ENCODE measurements around the gene PNLIPRP1. TPM values are rescaled to one million over a fixed set of nuclear protein-coding genes. Genes with fewer than 3 reads are reported as not detected.

Gene PNLIPRP1
- total RNA-seq, 1 donor from 2014 or later = not detected

DNA sequence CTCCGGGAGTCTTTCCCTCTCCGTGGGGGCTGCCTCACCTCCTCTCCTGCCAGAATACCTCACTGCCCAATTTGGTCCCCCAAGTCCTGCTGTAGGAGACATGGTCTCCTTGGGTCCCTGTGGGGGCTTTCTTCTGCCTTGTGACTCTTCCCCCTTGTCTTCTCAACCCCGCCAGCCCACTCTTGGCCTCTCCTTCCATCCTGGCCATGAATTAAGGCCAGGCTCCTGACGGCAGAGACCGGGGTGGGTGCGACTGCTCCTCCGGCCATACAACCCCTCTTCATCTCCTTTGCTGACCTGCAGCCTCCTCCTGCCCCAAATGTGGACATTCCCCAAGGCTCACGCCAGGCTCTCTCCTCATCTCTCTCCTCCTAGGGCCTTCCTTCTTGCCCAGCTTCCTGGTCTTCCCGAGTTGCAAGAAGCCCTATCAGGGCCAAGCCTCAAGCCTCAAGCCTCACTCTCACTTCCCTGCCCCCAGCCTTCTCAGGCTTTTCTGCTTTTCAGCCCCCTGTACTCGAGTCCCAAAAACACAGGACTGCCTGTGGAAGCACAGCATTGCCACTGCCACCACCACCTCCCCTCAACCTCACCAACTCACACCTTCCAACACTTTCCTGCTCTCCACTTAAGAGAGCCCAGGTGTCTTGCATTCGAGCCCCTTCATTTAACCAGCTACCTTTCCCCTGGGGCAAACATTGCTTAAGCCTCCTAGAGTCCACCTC, 31.3 kb downstream of the PNLIPRP1 start:
- no peak for ATAC-seq
- intact Hi-C loops (cut with DNase I) = no loop called here
- no peak for DNase-seq (ENCODE audit: missing footprints)

- DNase-seq (ENCODE audit: missing footprints) (no peak), ATAC-seq (no peak)
- intact Hi-C loops (cut with DNase I) = loop anchor here (2.0 kb wide), 1 partner anchor 163 kb away; no protein-coding TSS in a partner anchor
Measured at GRCh38 chr10:116625845-116626244, 35.1 kb downstream of the PNLIPRP1 start.

DNA sequence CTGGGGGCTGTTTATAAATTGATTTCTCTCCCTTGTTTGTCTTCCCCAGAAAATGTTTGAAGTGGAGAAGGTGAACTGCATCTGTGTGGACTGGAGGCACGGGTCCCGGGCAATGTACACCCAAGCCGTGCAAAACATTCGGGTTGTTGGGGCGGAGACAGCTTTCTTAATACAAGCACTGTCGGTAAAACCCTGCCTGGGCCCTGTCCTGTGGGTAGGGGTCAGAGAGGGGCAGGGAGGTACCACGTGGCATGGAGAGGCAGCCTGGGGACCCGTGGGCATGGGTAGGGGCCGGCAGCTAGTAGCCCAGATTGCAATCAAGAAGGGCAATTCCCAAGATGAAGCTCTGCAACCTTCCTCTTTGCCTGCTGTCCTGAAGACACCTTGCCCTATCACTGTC, 36.1 kb downstream of the PNLIPRP1 start:
- no peak for ATAC-seq
- intact Hi-C loops (cut with DNase I) = loop anchor here (2.0 kb wide), 1 partner anchor 162 kb away; no protein-coding TSS in a partner anchor
- DNase-seq (ENCODE audit: missing footprints) = no peak

- peak; percentile 68 for ATAC-seq
- no peak for DNase-seq (ENCODE audit: missing footprints)
- intact Hi-C loops (cut with DNase I) = loop anchor here (2.0 kb wide), 1 partner anchor 161 kb away; no protein-coding TSS in a partner anchor
Measured at GRCh38 chr10:116627386-116627933, 36.7 kb downstream of the PNLIPRP1 start.

DNA sequence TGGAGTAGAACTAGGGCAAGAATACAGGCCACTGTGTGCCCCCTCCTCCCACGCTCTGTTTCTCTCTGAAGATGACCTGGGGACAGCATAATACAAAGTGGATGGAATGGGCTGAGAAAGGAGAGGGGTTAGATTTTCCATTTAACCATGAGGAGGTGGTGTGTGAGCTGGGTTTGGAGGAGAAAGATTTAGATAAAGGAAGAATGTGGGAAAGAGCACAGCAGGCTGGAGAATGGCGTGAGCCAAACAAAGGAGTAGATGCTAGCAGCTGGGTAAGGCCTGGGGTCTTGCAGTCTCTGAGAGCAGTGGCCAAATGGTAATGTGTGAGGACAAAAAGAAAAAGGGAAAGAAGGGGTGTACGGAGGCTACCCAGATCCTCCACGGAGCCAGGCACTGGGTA, 38.6 kb downstream of the PNLIPRP1 start:
- ATAC-seq (no peak), DNase-seq (ENCODE audit: missing footprints) (no peak)
- intact Hi-C loops (cut with DNase I) = no loop called here

DNA sequence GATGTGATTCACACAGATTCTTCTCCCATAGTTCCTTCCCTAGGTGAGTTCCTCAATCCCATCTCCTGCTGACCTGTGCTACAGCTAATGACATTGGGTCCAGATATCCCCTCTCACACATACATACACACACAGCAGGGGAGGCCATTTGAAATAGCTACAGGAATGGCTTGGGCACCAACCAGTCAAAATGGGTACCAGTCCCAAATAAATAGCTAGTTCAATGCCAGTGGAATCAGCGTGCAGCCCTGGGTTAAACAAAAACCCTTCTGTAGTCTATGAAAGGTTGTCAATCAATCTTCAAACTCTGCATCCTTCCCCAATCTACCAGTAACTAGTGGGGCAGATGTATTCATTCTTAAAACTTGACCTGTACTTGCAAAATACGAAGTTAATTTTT, 39.3 kb downstream of the PNLIPRP1 start:
- intact Hi-C loops (cut with DNase I) = no loop called here
- ATAC-seq = no peak

GRCh38 chr10:116631871-116632295, 41.1 kb downstream of the PNLIPRP1 start:
- no peak for ATAC-seq
- DNase-seq (ENCODE audit: missing footprints) = no peak
- intact Hi-C loops (cut with DNase I) = no loop called here

More for the DNA sequence above, 39.3 kb downstream of the PNLIPRP1 start:
- no peak for DNase-seq (ENCODE audit: missing footprints)

GRCh38 chr10:116632596-116633215, 41.9 kb downstream of the PNLIPRP1 start:
- no peak for ATAC-seq
- no peak for DNase-seq (ENCODE audit: missing footprints)
- intact Hi-C loops (cut with DNase I) = no loop called here

- DNase-seq (ENCODE audit: missing footprints) (no peak), ATAC-seq (no peak)
- intact Hi-C loops (cut with DNase I) = no loop called here
Measured at GRCh38 chr10:116633216-116633600, 42.4 kb downstream of the PNLIPRP1 start.

DNA sequence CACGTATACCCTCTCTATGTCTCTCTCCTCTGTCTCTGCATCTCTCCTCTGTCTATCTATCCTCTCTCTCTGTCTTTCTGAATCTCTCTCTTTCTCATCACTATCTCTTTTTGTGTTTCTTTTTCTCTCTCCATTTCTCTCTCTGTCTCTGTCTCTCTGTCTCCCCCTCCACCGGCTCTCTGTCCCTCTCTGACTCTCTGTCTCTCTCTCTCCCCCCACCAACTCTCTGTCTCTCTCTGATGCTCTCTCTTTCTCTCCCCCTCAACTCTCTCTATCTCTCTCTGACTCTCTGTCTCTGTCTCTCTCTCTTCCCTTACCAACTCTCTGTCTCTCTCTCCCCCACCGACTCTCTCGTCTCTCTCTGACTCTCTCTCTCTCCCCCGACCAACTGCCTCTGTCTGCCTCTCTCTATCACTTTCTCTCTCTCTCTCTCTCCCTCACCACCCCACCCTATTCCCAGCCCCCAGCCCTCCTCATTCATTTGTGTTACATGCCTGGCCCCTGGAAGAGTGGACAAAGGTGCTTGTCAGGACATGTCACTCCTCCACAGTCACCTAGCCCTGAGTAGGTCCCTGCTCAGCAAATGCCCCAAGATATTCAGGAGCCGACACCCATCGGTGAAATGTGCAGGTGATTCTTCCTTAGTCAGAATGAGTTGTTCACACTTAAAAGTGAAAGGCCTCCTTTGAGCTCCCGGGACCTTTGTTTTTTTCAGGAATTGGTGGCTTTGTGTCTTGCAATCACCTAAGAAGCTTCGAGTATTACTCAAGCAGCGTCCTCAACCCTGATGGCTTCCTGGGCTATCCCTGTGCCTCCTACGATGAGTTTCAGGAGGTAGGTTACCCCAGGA, 43.6 kb downstream of the PNLIPRP1 start:
- ATAC-seq (no peak), DNase-seq (ENCODE audit: missing footprints) (no peak)
- intact Hi-C loops (cut with DNase I) = no loop called here

DNA sequence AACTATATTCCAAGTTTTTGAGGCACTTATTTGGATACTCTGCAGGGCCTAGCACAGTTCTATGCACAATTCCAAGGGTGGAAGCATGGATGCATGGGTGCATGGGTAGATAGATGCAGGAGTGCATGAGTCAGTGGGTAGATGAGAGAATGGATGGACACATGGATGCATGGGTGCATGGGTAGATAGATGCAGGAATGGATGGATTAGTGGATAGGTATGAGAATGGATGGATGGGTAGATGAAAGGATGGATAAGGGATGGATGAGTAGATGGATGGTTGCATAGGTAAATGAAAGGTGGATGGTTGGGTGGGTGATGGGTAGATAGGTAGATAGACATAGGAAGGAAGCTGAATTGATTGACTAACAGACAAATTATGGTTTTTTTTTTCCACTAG, 45.6 kb downstream of the PNLIPRP1 start:
- no peak for DNase-seq (ENCODE audit: missing footprints)
- intact Hi-C loops (cut with DNase I) = no loop called here
- no peak for ATAC-seq

GRCh38 chr10:116636976-116637375, 46.2 kb downstream of the PNLIPRP1 start:
- intact Hi-C loops (cut with DNase I) = no loop called here
- DNase-seq (ENCODE audit: missing footprints) = no peak
- ATAC-seq = no peak

- ATAC-seq = no peak
- DNase-seq (ENCODE audit: missing footprints) = no peak
- intact Hi-C loops (cut with DNase I) = no loop called here
Measured at GRCh38 chr10:116637830-116638229, 47.1 kb downstream of the PNLIPRP1 start.

DNA sequence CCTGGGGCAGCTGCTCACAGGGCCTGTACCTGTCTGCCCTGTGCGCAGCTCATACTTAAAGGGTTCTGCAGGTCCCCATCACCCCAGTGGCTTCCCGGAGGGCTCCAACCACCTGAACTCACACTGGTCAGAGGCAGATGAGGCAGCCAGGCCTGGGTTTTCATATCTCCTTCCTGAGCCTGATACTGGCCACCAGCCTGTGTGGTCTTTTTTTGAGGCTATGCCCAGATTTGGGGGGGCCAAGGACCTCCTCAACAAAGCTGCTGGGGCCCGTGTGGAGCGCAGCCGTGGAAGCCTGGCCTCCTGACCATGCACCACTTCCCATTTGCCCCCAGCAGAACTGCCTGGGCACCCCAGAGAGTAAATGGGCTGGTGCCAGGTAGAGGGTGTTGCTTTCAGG, 55.7 kb downstream of the PNLIPRP1 start:
- no peak for DNase-seq (ENCODE audit: missing footprints)
- intact Hi-C loops (cut with DNase I) = no loop called here
- ATAC-seq = no peak

- no peak for DNase-seq (ENCODE audit: missing footprints)
- ATAC-seq = no peak
Measured at GRCh38 chr10:116648903-116649302, 58.1 kb downstream of the PNLIPRP1 start.

DNA sequence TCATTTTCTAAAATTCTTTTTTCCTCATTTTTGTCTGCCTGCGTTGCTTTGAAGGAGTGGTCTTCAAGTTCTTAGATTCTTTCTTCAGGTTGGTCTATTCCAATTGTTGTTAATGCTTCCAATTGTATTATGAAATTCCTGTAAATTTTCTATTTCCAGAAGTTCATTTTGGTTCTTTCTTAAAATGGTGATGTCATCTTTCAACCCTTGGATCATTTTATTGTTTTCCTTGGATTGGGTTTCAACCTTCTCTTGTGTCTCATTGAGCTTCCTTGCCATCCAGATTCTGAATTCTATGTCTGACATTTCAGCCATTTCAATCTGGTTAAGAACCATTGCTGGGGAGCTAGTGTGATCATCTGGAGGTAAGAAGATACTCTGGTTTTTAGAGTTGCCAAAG, 63.1 kb downstream of the PNLIPRP1 start:
- DNase-seq (ENCODE audit: missing footprints) (no peak), ATAC-seq (no peak)
- intact Hi-C loops (cut with DNase I) = no loop called here

More at GRCh38 chr10:116648903-116649302, 58.1 kb downstream of the PNLIPRP1 start:
- intact Hi-C loops (cut with DNase I) = no loop called here

DNA sequence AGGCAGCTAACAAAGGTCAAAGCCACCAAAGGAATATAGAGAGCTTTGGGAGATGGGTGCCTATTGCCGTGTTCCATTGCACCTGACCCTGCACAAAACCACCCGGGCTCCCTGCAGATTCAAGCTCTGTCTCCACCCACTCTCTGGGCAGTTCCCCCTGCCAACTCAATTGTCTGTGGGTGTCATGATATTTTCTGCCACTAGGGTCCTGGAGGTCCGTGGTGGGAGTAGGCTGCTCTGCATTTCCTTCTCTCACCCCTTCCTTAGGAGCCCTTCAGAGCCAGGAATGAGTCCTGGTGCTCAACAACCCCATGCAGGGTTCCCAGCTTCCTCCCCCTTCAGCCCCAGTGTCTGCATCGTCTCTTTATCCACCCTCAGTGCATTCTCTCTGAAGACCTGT, 64.1 kb downstream of the PNLIPRP1 start:
- DNase-seq (ENCODE audit: missing footprints) = no peak
- intact Hi-C loops (cut with DNase I) = no loop called here
- ATAC-seq = no peak

- intact Hi-C loops (cut with DNase I) = no loop called here
- DNase-seq (ENCODE audit: missing footprints) = no peak
- ATAC-seq = no peak
Measured at GRCh38 chr10:116655568-116655967, 64.8 kb downstream of the PNLIPRP1 start.

DNA sequence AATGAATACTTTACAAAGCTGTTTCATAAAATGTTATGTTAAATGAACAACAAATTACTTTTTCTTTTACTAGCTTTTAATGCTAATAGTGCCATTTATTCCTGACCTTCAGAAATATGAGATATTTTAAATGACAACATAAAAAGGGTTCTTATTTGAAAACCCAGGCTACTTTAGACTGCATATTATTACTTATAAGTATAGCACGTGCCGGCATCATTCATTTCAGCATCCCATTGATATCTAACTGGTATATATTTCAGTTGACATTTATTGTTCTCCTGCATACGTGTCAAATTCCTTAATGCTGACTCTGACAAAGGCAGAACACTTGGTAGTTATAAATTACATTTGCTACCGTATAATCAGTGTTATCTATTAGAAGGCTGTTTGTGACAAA, 65.3 kb downstream of the PNLIPRP1 start:
- intact Hi-C loops (cut with DNase I) = no loop called here
- ATAC-seq = no peak
- DNase-seq (ENCODE audit: missing footprints) = no peak

Measured in Right ventricle myocardium inferior (tissue), 1 donor.